ENCODE results near the gene LAMB1. TPM values are rescaled to one million over a fixed set of nuclear protein-coding genes. Genes with fewer than 3 reads are reported as not detected.
A peak's percentile ranks its signal among the peaks of the same experiment; 100 is the strongest.

The LAMB1 gene
- total and polyA plus RNA-seq, 2 of the 13 experiments (the other 11 are each of a cell fraction or from before 2014, with no cell fraction given) = 109 to 124 TPM

- TF ChIP-seq ARID5B (CRISPR knock-in tag; IDR thresholded peaks at IDR 0.05) = peak; percentile 96
- TF ChIP-seq SMAD3 (CRISPR knock-in tag; IDR thresholded peaks at IDR 0.05) = peak; percentile 77
- TF ChIP-seq MAF1 (CRISPR knock-in tag; IDR thresholded peaks at IDR 0.05; ENCODE audit: borderline replicate concordance) = no peak
- TF ChIP-seq ZSCAN25 (CRISPR knock-in tag; IDR thresholded peaks at IDR 0.05) = 0 out of 2 replicates have a peak, but pooled peaks have one; percentile 24
- peak; percentile 38; the same call in 1 of the 2 replicates for TF ChIP-seq MIXL1 (CRISPR knock-in tag; IDR thresholded peaks at IDR 0.05)
- TF ChIP-seq ZBTB25 (CRISPR knock-in tag; IDR thresholded peaks at IDR 0.05) = peak; percentile 67; the same call in 1 of the 2 replicates
- TF ChIP-seq CREB1 (IDR thresholded peaks at IDR 0.05) = no peak
- TF ChIP-seq CREB1 (CRISPR knock-in tag; IDR thresholded peaks at IDR 0.05) = peak; percentile 41; the same call in 1 of the 2 replicates
- no peak for TF ChIP-seq ZNF33B (CRISPR knock-in tag; IDR thresholded peaks at IDR 0.05)
- no peak for TF ChIP-seq GZF1 (CRISPR knock-in tag; IDR thresholded peaks at IDR 0.05)
- no peak for TF ChIP-seq ATF5 (CRISPR knock-in tag; IDR thresholded peaks at IDR 0.05; ENCODE audit: low read depth)
- peak; percentile 73; the same call in 1 of the 2 replicates for TF ChIP-seq KDM4B (CRISPR knock-in tag; IDR thresholded peaks at IDR 0.05)
- TF ChIP-seq TRIM22 (IDR thresholded peaks at IDR 0.05) = no peak
- peak; percentile 19; the same call in 1 of the 2 replicates for TF ChIP-seq TCF7 (IDR thresholded peaks at IDR 0.05; ENCODE audit: low read depth)
- no peak for TF ChIP-seq REL (CRISPR knock-in tag; conservative IDR thresholded peaks at IDR 0.05)
- TF ChIP-seq PATZ1 (CRISPR knock-in tag; IDR thresholded peaks at IDR 0.05) = no peak
- TF ChIP-seq ZNF343 (CRISPR knock-in tag; IDR thresholded peaks at IDR 0.05) = no peak
- no peak for TF ChIP-seq BRCA1 (CRISPR knock-in tag; IDR thresholded peaks at IDR 0.05)
- no peak for TF ChIP-seq ZFP36 (IDR thresholded peaks at IDR 0.05; ENCODE audit: borderline replicate concordance, low read depth, low read length, partially characterized antibody)
- peak; percentile 58; the same call in 1 of the 2 replicates for TF ChIP-seq SIX1 (CRISPR knock-in tag; IDR thresholded peaks at IDR 0.05; ENCODE audit: borderline replicate concordance)
- TF ChIP-seq HES4 (CRISPR knock-in tag; IDR thresholded peaks at IDR 0.05; ENCODE audit: borderline replicate concordance) = no peak
- no peak for TF ChIP-seq KAT2B (IDR thresholded peaks at IDR 0.05; ENCODE audit: borderline replicate concordance, low read depth, low read length)
- no peak for TF ChIP-seq EHMT2 (IDR thresholded peaks at IDR 0.05; ENCODE audit: borderline replicate concordance, low read depth, low read length)
- no peak for TF ChIP-seq ZNF549 (CRISPR knock-in tag; IDR thresholded peaks at IDR 0.05)
Observed at GRCh38 chr7:107972075-107972482, 30.9 kb downstream of the LAMB1 start (continued).

Measured in HepG2 (cell line).